GM12872 (cell line): ENCODE data around the gene NFX1.

Experiments used
- TF ChIP-seq, protein P1 (sequence below): IDR thresholded peaks from 3 replicates; pipeline ENCODE4 v1.5.1; 2011; ENCODE audit warnings: low read depth, mild to moderate bottlenecking, low read length, moderate library complexity; ENCODE audit not compliant: insufficient read depth

NFX1 gene

DNA sequence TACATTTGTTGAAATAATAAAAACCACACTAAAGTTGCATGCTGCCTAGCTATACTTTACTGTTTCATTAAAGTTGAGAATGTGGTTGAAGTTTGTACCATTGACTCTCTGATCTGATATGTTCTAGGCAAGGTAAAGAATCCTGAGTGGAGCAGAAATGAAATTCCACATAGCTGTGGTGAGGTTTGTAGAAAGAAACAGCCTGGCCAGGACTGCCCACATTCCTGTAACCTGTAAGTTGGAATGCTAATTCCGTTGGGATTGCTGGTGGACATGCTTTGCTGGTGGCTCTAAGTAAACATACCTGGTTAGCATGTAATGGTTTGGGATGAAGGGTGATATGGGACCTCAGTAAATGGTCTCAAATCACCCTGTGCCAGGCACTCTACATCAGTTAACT is 16.8 kb downstream of the NFX1 start:
- TF ChIP-seq, protein P1, sequence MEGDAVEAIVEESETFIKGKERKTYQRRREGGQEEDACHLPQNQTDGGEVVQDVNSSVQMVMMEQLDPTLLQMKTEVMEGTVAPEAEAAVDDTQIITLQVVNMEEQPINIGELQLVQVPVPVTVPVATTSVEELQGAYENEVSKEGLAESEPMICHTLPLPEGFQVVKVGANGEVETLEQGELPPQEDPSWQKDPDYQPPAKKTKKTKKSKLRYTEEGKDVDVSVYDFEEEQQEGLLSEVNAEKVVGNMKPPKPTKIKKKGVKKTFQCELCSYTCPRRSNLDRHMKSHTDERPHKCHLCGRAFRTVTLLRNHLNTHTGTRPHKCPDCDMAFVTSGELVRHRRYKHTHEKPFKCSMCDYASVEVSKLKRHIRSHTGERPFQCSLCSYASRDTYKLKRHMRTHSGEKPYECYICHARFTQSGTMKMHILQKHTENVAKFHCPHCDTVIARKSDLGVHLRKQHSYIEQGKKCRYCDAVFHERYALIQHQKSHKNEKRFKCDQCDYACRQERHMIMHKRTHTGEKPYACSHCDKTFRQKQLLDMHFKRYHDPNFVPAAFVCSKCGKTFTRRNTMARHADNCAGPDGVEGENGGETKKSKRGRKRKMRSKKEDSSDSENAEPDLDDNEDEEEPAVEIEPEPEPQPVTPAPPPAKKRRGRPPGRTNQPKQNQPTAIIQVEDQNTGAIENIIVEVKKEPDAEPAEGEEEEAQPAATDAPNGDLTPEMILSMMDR = no peak

DNA sequence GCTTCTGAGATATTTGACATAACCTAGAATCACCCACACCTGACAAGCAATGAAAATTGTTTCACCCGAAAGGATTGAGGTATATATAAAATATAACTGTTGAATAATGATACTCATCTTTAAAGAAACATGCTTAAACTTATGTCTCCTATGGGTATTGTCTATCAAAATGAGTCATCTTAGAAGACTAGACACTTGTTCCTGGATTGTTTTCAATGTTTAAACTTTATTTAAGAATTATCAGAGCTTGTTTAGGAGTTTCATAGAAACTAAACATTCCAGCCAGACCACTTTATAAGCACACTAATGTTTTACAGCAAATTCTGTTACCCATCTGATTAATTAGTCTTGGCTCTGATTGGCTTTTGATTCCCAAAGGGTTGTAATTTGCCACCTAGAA is 19.6 kb downstream of the NFX1 start:
- TF ChIP-seq, protein P1 = no peak

DNA sequence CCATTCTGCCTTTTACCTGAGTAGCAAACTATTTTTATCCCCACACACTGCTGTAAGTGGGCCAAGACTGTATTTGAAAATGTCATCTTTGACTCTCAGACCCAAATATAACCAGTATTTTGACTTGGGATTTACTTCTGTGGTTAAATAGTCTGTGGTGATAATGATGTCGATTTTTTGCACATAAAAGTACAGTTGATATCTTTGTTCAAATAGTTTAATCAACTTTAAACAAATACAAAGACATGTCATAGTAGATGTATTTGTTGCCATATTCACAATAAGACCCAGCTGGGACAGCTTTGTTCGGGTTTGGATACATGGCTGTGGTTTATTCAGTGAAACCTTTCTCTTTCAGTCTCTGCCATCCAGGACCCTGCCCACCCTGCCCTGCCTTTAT is 20.4 kb downstream of the NFX1 start:
- TF ChIP-seq, protein P1 = no peak

DNA sequence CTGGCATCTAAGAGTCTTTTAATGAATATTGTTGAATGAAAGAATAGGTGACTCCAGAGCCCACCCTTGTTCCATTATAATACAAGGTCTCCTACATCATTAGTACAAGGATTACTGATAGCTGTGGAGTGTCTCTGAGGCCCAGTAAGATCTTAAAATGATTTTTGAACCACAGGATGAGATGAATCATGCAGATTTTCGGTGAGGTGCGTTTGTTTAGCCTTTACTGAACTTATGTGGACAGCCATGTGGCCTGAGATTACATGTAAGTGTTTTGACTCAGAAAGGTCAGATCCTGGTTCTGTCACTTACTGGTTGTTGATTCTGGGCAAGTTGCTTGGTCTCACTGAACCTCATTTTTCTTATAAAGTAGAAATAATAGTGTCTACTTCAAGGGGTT is 21.6 kb downstream of the NFX1 start:
- TF ChIP-seq, protein P1 = no peak

DNA sequence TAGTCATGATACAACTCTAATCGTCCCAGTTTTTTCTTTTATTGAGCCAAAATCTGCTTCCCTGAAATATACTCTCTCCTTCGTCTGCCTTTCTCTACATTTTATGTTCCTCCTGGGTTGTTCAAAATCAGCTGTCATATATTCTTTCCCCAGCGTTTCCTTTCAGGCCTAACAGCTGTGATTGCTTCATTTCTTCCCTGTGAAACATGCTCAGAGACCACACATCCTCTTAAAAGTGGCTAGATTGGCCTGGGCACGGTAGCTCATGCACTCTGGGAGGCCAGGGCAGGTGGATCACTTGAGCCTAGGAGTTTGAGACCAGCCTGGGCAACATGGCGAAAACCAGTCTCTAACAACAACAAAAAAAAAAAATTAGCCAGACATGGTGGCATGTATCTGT is 25.1 kb downstream of the NFX1 start:
- TF ChIP-seq, protein P1 = no peak

DNA sequence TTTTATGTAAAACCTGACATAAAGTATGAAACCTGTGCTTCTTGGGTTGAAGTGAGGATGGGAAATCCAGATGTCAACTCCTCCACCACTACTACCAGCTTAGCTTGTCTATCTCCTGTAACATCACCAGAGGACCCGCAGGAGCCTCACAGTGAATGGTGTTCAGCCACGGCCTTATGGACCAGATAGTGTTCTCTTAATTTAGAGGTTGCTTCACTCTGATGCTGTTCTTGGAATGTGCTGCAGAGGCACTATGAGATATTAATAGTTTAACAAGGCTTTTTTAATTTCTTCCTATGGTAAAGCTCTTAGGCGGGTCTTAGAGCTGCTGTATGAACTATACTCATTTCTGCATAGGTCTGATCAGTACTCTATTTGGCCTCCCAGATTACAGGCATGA is 27.9 kb downstream of the NFX1 start:
- TF ChIP-seq, protein P1 = no peak

DNA sequence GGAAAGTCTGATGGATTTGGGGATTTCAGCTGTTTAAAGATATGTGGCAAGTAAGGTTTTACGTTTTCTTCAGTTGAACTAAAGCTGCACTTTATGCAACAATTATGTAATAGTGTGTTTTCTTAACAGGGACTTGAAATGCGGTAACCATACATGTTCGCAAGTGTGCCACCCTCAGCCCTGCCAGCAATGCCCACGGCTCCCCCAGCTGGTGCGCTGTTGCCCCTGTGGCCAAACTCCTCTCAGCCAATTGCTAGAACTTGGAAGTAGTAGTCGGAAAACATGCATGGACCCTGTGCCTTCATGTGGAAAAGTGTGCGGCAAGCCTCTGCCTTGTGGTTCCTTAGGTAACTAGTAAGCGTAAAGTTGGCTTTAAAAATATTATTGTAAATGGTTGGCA is 28.5 kb downstream of the NFX1 start:
- TF ChIP-seq, protein P1 = no peak

DNA sequence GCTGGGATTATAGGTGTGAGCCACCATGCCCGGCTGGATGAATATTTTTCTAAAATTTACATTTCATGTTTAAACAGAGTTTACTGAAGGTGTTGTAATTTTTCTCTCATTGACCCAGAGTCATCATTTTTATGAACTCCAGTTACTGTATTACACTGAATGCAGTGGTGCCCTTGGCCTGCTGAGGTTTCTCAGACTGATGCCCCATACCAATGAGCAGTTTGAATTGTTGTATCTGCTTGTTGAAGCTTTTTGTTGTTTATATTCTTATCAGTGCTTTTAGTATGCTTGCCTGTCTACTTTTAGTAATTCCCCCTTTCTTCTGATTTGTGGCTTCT is 29.9 kb downstream of the NFX1 start:
- TF ChIP-seq, protein P1 = no peak
